ENCODE measurements around the gene UBE2L6.

Gene UBE2L6

GRCh38 chr11:57567515-57568329, at the start of gene UBE2L6:
Gene UBE2L6 (minus strand): TSS chr11:57567672. CDS start chr11:57567611, 61 bp downstream.
- DNase-seq, result peak; percentile 90

DNA sequence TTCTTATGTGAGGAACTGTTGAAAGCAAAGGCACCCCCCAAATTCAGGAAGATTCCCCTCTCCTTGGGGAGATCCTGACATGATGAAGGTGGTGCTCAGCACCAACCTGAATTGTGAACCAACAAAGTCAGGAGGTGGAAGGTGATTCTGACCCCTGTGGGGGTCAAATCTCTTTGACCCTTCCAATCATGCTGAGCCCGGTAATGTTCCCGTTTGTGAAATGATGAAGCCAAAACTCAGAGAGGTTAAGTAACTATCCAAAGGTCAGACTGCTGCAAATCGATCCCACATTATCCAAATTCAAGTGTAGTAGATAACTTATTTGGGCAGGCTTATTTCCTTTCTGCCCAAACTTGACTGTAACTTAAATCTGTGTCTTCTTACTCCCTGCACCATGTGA, 49.1 kb upstream of the UBE2L6 start:
- no peak for DNase-seq

DNA sequence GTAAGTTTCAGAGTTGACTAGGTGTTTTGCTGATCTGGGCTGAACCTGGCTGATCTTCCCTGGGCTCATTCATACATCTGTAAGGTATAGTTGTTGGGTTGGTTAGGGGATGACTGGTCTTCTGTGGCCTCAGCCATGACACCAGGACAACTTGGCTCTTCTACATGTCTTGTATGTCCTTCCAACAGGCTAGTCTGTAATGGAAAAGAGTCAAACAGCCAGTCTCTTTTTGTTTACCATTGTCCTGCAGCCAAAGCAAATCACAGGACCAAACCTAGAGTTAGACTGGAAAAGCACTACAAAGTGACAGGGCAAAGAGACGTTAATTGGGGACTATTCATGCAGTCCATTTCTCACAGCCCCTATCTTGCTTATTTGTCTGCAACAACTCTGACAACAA, 47.8 kb upstream of the UBE2L6 start:
- no peak for DNase-seq

GRCh38 chr11:57614234-57614772, 46.8 kb upstream of the UBE2L6 start:
- no peak for DNase-seq

DNA sequence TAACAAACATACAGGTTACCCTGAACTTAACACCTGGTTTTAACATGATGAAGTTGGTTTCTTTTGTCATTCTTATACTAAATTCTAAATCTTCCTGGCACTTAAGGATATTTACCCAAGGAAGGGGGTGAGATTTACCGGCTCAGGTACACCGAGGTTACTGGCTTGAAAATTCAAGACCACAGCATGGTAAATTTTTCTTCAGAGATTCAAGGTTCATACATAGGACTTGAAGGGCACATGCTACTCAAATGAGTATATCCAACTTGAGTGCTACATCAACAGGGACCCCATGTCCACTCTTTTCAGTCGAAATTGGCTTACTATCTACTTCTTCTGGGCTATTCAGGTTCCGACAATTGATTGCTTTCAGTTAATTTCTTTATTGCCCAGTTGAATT, 42.7 kb upstream of the UBE2L6 start:
- no peak for DNase-seq

GRCh38 chr11:57605028-57605420, 37.6 kb upstream of the UBE2L6 start:
- DNase-seq, result no peak

DNA sequence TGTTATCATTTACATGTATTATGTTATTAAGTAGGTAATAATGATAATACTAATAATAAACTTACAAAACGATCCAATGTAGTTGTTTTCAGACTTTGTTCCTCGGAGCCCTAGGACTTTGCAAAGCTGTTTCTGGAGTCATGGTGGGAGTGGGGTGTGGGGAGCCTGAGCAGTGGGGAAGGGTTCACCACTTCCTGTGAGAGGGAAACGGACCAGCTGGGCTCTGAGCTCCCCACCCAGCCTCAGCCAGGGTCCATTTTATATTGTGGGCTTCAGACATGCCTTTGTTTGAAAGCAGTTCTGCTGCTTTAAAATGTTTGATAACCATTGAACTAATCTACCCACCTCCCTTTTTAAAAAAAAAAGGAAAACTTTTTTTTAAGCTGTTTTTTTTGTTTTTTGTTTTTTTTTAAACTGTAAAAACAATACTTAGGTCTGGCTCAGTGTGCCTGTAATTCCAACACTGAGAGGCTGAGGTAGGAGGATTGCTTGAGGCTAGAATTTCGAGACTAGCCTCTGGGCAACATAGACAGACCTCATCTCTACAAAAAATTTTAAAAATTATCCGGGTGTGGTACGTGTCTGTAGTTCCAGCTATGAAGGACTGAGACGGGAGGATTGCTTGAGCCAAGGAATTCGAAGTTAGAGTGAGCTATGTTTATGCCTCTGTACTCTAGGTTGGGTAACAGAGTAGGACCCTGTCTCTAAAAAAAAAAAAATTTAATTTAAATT, 37.0 kb upstream of the UBE2L6 start:
- no peak for DNase-seq

GRCh38 chr11:57601297-57601696, 33.8 kb upstream of the UBE2L6 start:
- DNase-seq, result no peak

DNA sequence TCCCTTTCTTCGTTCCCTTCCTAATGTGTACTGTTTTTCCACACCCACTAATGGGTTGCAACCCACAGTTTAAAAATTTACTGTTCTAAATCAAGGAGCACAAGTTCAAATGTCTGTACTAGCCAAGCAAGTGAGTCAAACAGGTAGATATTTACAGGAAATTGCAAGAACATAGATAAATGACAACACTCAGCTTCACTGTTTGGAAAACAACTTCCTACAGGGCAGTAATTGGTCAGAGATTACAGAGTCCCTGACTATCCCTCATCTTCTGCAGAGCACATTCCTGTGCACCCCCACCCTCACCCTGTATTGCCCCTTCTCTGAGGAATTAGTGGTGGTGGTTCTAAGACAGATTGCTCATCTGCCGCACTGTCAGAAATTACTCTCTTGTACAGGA, 31.9 kb upstream of the UBE2L6 start:
- DNase-seq, result no peak

GRCh38 chr11:57598831-57599155, 31.3 kb upstream of the UBE2L6 start:
- no peak for DNase-seq

GRCh38 chr11:57597916-57598830, 30.7 kb upstream of the UBE2L6 start:
- DNase-seq, result no peak

DNA sequence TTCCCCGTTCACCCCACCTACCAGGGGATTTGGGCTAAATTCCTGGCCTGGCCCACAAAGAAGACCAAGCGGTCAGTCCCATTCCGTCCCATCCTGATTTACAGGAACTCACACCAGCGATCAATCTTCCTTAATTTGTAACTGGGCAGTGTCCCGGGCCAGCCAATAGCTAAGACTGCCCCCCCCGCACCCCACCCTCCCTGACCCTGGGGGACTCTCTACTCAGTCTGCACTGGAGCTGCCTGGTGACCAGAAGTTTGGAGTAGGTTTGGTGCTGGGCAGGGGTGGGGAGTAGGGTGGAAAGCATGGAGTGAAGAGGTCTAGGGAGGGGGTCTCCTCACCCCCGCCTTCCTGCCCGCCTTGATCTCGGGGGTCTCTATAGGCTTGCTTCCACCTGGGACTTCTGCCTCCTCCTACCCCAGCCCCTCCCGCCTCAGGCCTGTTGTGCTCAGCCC, 30.0 kb upstream of the UBE2L6 start, which contains the start of gene SERPING1:
Gene SERPING1 (plus strand): TSS at position 225 of the 455 bp plus-strand sequence. CDS start 586 bp downstream, outside the sequence.
- DNase-seq, result no peak

- no peak for DNase-seq
These were observed 28.9 kb upstream of the UBE2L6 start for GRCh38 chr11:57596266-57596885.

- no peak for DNase-seq
These were observed 20.7 kb upstream of the UBE2L6 start for GRCh38 chr11:57588046-57588710.

GRCh38 chr11:57586711-57587245, 19.3 kb upstream of the UBE2L6 start:
- DNase-seq, result no peak

DNA sequence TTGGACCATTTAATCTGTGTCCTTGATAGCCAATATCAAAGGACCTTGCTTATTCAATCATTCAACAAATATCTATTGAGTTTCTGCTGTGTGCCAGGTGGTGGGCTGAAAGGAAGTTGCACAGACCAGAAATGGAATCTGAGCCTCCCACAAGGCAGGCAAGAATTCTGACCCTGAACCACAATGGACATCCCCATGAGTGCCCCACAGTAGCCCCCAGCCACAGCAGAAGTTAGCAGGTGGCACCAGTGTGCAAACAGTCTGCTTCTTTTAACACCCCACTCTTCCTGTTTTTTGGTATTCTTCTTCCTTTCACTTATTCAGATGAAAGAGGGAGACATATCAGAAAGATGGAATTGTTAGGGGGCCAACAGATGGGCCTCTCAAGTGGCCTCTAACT, 17.8 kb upstream of the UBE2L6 start:
- no peak for DNase-seq

GRCh38 chr11:57584341-57584740, 16.9 kb upstream of the UBE2L6 start:
- no peak for DNase-seq

- DNase-seq, result no peak
These were observed 6.6 kb upstream of the UBE2L6 start for GRCh38 chr11:57574061-57574460.

- no peak for DNase-seq
These were observed 4.1 kb upstream of the UBE2L6 start for GRCh38 chr11:57571606-57572005.

- no peak for DNase-seq
These were observed 876 bp upstream of the UBE2L6 start for GRCh38 chr11:57568330-57568766.

GRCh38 chr11:57566905-57567514, 462 bp downstream of the UBE2L6 start:
- no peak for DNase-seq

All from activated naive CD4-positive, alpha-beta T cell treated with Interleukin-2 at 50 U/mL for 16 hours (primary cell).